ENCODE results near the gene AFF2. TPM values are rescaled to one million over a fixed set of nuclear protein-coding genes. Genes with fewer than 3 reads are reported as not detected.

The AFF2 gene
- polyA plus RNA-seq, 1 experiment, result not detected

DNA sequence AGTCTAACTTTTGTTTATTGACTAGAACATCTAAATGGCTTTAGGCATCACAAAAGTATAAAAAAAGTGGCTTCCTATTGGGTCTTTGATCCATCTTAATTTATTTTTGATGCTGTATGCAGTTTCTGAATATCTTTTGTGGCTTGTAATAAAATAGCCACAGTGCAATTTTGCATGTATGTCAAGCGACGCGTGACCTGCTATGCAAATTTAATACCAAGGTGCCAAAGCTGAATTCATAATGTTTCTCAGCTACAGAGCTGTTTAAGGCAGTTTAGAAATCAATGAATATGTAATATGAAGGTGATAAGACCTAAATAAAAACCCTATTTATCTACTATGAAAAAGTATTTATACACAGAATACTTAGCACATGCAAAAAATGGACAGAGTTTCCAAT lies 197.8 kb downstream of the AFF2 start:
- CTCF ChIA-PET, result no interaction called here
- TF ChIP-seq, protein P1, sequence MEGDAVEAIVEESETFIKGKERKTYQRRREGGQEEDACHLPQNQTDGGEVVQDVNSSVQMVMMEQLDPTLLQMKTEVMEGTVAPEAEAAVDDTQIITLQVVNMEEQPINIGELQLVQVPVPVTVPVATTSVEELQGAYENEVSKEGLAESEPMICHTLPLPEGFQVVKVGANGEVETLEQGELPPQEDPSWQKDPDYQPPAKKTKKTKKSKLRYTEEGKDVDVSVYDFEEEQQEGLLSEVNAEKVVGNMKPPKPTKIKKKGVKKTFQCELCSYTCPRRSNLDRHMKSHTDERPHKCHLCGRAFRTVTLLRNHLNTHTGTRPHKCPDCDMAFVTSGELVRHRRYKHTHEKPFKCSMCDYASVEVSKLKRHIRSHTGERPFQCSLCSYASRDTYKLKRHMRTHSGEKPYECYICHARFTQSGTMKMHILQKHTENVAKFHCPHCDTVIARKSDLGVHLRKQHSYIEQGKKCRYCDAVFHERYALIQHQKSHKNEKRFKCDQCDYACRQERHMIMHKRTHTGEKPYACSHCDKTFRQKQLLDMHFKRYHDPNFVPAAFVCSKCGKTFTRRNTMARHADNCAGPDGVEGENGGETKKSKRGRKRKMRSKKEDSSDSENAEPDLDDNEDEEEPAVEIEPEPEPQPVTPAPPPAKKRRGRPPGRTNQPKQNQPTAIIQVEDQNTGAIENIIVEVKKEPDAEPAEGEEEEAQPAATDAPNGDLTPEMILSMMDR (IDR thresholded peaks at IDR 0.05; ENCODE audit: insufficient read depth, low read depth, low read length), result no peak
- Histone ChIP-seq H3K36me3 (ENCODE audit: control insufficient read depth, insufficient read depth, low read length) (no peaks in the 10 kb centered on the region), H3K4me3 (ENCODE audit: low read depth, low read length) (no peak overlapping the region), H3K27me3 (ENCODE audit: control insufficient read depth, insufficient read depth, low read length) (no peaks in the 10 kb centered on the region)
- POLR2A ChIA-PET, result no interaction called here
- DNase-seq (ENCODE audit: low read depth), result no peak

DNA sequence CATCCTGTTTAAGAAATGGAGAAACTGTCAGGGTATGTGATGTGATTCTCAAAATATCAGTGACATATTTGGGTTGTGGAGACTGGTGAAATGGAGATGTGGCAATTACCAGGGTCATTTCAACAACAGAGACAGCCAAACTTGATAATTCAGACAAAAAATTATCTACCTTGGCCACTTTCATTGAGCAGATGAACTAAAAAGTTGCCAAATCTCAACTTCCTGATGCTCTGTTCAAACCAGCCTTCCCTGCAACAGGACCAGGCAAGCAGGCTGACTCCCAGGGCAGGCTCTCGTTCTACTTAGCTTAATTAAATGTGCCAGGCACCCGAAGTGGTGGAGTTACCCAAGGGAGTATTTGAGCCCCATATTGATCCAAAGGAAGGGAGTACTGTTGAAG lies 199.6 kb downstream of the AFF2 start:
- CTCF ChIA-PET, result no interaction called here
- no peaks in the 10 kb centered on the region for H3K36me3 ChIP-seq (ENCODE audit: control insufficient read depth, insufficient read depth, low read length)
- H3K27me3 ChIP-seq (ENCODE audit: control insufficient read depth, insufficient read depth, low read length), result no peaks in the 10 kb centered on the region
- DNase-seq (ENCODE audit: low read depth), result no peak
- TF ChIP-seq, protein P1 (IDR thresholded peaks at IDR 0.05; ENCODE audit: insufficient read depth, low read depth, low read length), result no peak
- no peak overlapping the region for H3K4me3 ChIP-seq (ENCODE audit: low read depth, low read length)
- POLR2A ChIA-PET, result no interaction called here

DNA sequence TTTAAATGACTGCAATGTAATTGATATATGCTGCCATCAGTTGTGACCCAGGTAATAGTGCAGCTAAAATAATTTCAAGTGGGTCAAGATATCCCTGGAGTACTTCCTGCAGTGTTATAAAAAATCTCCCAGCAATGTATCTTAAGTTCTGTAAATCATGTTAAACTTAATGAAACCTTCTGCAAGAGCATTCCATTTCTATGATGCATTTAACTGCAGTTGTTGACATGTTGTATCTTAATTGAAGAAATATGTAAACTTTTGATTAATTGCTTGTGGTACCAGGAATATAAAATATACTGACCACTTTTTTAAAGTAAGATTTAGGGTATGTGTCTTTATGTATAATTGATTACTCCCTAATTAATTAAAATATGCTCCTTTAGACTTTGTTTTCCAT lies 213.6 kb downstream of the AFF2 start:
- DNase-seq (ENCODE audit: low read depth), result no peak
- Histone ChIP-seq H3K36me3 (ENCODE audit: control insufficient read depth, insufficient read depth, low read length) (no peaks in the 10 kb centered on the region), H3K4me3 (ENCODE audit: low read depth, low read length) (no peak overlapping the region), H3K27me3 (ENCODE audit: control insufficient read depth, insufficient read depth, low read length) (no peaks in the 10 kb centered on the region)
- POLR2A ChIA-PET, result no interaction called here
- CTCF ChIA-PET, result no interaction called here
- TF ChIP-seq, protein P1 (IDR thresholded peaks at IDR 0.05; ENCODE audit: insufficient read depth, low read depth, low read length), result no peak

DNA sequence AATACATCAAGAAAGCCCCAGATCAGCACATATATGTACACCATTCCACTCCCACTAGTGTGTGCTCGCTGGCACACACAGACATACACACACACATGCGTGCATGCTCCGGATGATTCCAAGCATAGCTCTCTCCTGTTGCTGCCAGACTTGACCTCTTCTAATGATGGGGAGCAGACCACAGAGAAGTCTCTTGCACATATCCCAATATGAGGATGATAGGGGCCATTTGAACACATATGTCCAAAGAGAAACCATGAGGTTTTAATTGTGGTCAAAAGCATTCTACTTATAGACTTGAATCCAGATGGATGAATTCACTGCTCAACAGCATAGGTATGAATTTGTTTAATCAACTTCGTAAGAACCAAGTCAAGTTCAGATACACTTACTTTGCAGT lies 214.9 kb downstream of the AFF2 start:
- H3K4me3 ChIP-seq (ENCODE audit: low read depth, low read length), result no peak overlapping the region
- no peaks in the 10 kb centered on the region for H3K27me3 ChIP-seq (ENCODE audit: control insufficient read depth, insufficient read depth, low read length)
- DNase-seq (ENCODE audit: low read depth), result no peak
- POLR2A ChIA-PET, result no interaction called here
- no peaks in the 10 kb centered on the region for H3K36me3 ChIP-seq (ENCODE audit: control insufficient read depth, insufficient read depth, low read length)
- TF ChIP-seq, protein P1 (IDR thresholded peaks at IDR 0.05; ENCODE audit: insufficient read depth, low read depth, low read length), result no peak
- CTCF ChIA-PET, result no interaction called here

DNA sequence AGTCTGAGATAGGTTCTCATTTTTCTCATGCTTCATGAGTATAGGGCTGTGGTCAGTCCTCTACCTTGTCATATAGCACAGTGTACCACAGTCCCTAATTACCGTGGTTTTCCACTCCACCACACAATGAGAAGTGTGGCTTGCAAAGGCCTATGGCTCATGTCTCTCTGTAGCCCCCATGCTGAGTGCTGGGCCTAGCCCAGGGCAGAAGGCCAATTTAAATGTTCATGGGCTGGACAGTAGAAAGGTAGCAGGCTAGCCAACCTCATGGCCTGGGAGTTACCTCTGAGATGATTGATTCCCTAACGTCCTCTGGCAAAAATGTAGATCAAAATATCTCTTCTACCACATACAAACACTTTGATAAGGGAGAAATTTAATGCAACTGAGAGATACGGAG lies 222.5 kb downstream of the AFF2 start:
- no peaks in the 10 kb centered on the region for H3K27me3 ChIP-seq (ENCODE audit: control insufficient read depth, insufficient read depth, low read length)
- no peak overlapping the region for H3K4me3 ChIP-seq (ENCODE audit: low read depth, low read length)
- TF ChIP-seq, protein P1 (IDR thresholded peaks at IDR 0.05; ENCODE audit: insufficient read depth, low read depth, low read length), result no peak
- CTCF ChIA-PET, result no interaction called here
- no peaks in the 10 kb centered on the region for H3K36me3 ChIP-seq (ENCODE audit: control insufficient read depth, insufficient read depth, low read length)
- DNase-seq (ENCODE audit: low read depth), result no peak
- POLR2A ChIA-PET, result no interaction called here
